CD4-positive, alpha-beta T cell treated with Interleukin-2 at 100 ng/mL for 4 hours (primary cell): Measurements from ENCODE around the gene YPEL5.

ENCODE experiments used
- DNase-seq: peaks from one replicate; pipeline ENCODE4 v3.0.0-alpha.2; 2020; ENCODE audit warnings: low spot score

YPEL5 gene

GRCh38 chr2:30165617-30166016 lies 18.8 kb downstream of the YPEL5 start:
- DNase-seq, result no peak

GRCh38 chr2:30172627-30173026 lies 25.8 kb downstream of the YPEL5 start:
- DNase-seq, result no peak

GRCh38 chr2:30177440-30177839 lies 30.6 kb downstream of the YPEL5 start:
- DNase-seq, result no peak

GRCh38 chr2:30177956-30178355 lies 31.1 kb downstream of the YPEL5 start:
- DNase-seq, result no peak

GRCh38 chr2:30178618-30179434 lies 32.0 kb downstream of the YPEL5 start:
- DNase-seq, result no peak

- DNase-seq, result no peak
Observed at GRCh38 chr2:30179536-30179935, 32.7 kb downstream of the YPEL5 start.

- DNase-seq, result no peak
Observed at GRCh38 chr2:30180226-30180625, 33.4 kb downstream of the YPEL5 start.

GRCh38 chr2:30181176-30181575 lies 34.4 kb downstream of the YPEL5 start:
- no peak for DNase-seq

- no peak for DNase-seq
Observed at GRCh38 chr2:30184035-30184434, 37.2 kb downstream of the YPEL5 start.

- DNase-seq, result no peak
Observed at GRCh38 chr2:30185178-30185577, 38.4 kb downstream of the YPEL5 start.

GRCh38 chr2:30188292-30188691 lies 41.5 kb downstream of the YPEL5 start:
- no peak for DNase-seq

- no peak for DNase-seq
Observed at GRCh38 chr2:30190637-30191036, 43.8 kb downstream of the YPEL5 start.

GRCh38 chr2:30191107-30191506 lies 44.3 kb downstream of the YPEL5 start:
- no peak for DNase-seq

- DNase-seq, result no peak
Observed at GRCh38 chr2:30191819-30192271, 45.0 kb downstream of the YPEL5 start.

GRCh38 chr2:30192314-30192713 lies 45.5 kb downstream of the YPEL5 start:
- no peak for DNase-seq

- no peak for DNase-seq
Observed at GRCh38 chr2:30193104-30193681, 46.4 kb downstream of the YPEL5 start.

- DNase-seq, result no peak
Observed at GRCh38 chr2:30194421-30194820, 47.6 kb downstream of the YPEL5 start.

- DNase-seq, result no peak
Observed at GRCh38 chr2:30195016-30195415, 48.2 kb downstream of the YPEL5 start.

- DNase-seq, result no peak
Observed at GRCh38 chr2:30197570-30198192, 50.9 kb downstream of the YPEL5 start.

- no peak for DNase-seq
Observed at GRCh38 chr2:30201990-30202389, 55.2 kb downstream of the YPEL5 start.

- no peak for DNase-seq
Observed at GRCh38 chr2:30203156-30203555, 56.3 kb downstream of the YPEL5 start.

GRCh38 chr2:30204281-30204680 lies 57.5 kb downstream of the YPEL5 start:
- DNase-seq, result no peak

- DNase-seq, result no peak
Observed at GRCh38 chr2:30205456-30205855, 58.6 kb downstream of the YPEL5 start.
